HEK293 (cell line): ENCODE data around the gene IRS1.

Experiments used
- ATF2 ChIP-seq: fragments of 450-650 bp; formaldehyde crosslinking; IDR thresholded peaks from 2 replicates; pipeline ENCODE4 v1.5.1; 2016; ENCODE audit warnings: missing biosample characterization, missing genetic modification characterization, low read depth
- OVOL3 ChIP-seq: fragments of 450-650 bp; formaldehyde crosslinking; IDR thresholded peaks from 2 replicates; pipeline ENCODE4 v1.5.1; 2016; ENCODE audit warnings: missing biosample characterization, missing genetic modification characterization
- REST ChIP-seq: fragments of 450-650 bp; formaldehyde crosslinking; IDR thresholded peaks from 2 replicates; pipeline ENCODE4 v1.5.1; 2016; ENCODE audit warnings: missing biosample characterization, missing genetic modification characterization
- SETDB1 ChIP-seq: IDR thresholded peaks from one replicate; pipeline ENCODE4 v1.6.1; 2017; ENCODE audit warnings: mild to moderate bottlenecking, low read length, moderate library complexity, mixed read lengths; ENCODE audit not compliant: insufficient read length
- SP2 ChIP-seq: fragments of 450-650 bp; formaldehyde crosslinking; IDR thresholded peaks from 2 replicates; pipeline ENCODE4 v1.5.1; 2016; ENCODE audit warnings: missing biosample characterization, missing genetic modification characterization
- YY1 ChIP-seq: fragments of 450-650 bp; formaldehyde crosslinking; IDR thresholded peaks from 2 replicates; pipeline ENCODE4 v1.5.1; 2018; ENCODE audit warnings: missing biosample characterization, missing genetic modification characterization
- ZIC2 ChIP-seq: fragments of 450-650 bp; formaldehyde crosslinking; IDR thresholded peaks from 2 replicates; pipeline ENCODE4 v1.5.1; 2016; ENCODE audit warnings: missing biosample characterization, missing genetic modification characterization
- ZNF211 ChIP-seq: fragments of 450-650 bp; formaldehyde crosslinking; IDR thresholded peaks from 2 replicates; pipeline ENCODE4 v1.5.1; 2016; ENCODE audit warnings: low read depth, missing biosample characterization, missing genetic modification characterization
- ZNF398 ChIP-seq: fragments of 450-650 bp; formaldehyde crosslinking; IDR thresholded peaks from 2 replicates; pipeline ENCODE4 v1.5.1; 2017; ENCODE audit warnings: missing biosample characterization, missing genetic modification characterization
- ZNF555 ChIP-seq: fragments of 450-650 bp; formaldehyde crosslinking; conservative IDR thresholded peaks from 2 replicates; pipeline ENCODE4 v1.5.1; 2017; ENCODE audit warnings: missing biosample characterization, mild to moderate bottlenecking, missing genetic modification characterization, inconsistent platforms
- ZNF785 ChIP-seq: fragments of 450-650 bp; formaldehyde crosslinking; IDR thresholded peaks from 2 replicates; pipeline ENCODE4 v1.5.1; 2016; ENCODE audit warnings: missing biosample characterization, missing genetic modification characterization
- TF ChIP-seq, protein P1 (sequence below): fragments of 450-650 bp; formaldehyde crosslinking; IDR thresholded peaks from 2 replicates; pipeline ENCODE4 v1.5.1; 2016; ENCODE audit warnings: missing biosample characterization, missing genetic modification characterization
- TF ChIP-seq, protein P2 (sequence below): fragments of 450-650 bp; formaldehyde crosslinking; IDR thresholded peaks from 2 replicates; pipeline ENCODE4 v1.5.1; 2016; ENCODE audit warnings: missing biosample characterization, missing genetic modification characterization, borderline replicate concordance

GRCh38 chr2:226813148-226813701 lies 13.6 kb upstream of the IRS1 start:
- no peak for TF ChIP-seq ZNF211 (tag by site-specific recombination)
- TF ChIP-seq, protein P1, sequence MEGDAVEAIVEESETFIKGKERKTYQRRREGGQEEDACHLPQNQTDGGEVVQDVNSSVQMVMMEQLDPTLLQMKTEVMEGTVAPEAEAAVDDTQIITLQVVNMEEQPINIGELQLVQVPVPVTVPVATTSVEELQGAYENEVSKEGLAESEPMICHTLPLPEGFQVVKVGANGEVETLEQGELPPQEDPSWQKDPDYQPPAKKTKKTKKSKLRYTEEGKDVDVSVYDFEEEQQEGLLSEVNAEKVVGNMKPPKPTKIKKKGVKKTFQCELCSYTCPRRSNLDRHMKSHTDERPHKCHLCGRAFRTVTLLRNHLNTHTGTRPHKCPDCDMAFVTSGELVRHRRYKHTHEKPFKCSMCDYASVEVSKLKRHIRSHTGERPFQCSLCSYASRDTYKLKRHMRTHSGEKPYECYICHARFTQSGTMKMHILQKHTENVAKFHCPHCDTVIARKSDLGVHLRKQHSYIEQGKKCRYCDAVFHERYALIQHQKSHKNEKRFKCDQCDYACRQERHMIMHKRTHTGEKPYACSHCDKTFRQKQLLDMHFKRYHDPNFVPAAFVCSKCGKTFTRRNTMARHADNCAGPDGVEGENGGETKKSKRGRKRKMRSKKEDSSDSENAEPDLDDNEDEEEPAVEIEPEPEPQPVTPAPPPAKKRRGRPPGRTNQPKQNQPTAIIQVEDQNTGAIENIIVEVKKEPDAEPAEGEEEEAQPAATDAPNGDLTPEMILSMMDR (tag by site-specific recombination): 0 out of 2 replicates have a peak, but pooled peaks have one; percentile 33
- TF ChIP-seq ZNF398 (tag by site-specific recombination): no peak
- no peak for TF ChIP-seq REST (tag by site-specific recombination)
- TF ChIP-seq SP2 (tag by site-specific recombination): no peak
- TF ChIP-seq OVOL3 (tag by site-specific recombination): no peak
- no peak for TF ChIP-seq SETDB1
- no peak for TF ChIP-seq YY1
- TF ChIP-seq, protein P2, sequence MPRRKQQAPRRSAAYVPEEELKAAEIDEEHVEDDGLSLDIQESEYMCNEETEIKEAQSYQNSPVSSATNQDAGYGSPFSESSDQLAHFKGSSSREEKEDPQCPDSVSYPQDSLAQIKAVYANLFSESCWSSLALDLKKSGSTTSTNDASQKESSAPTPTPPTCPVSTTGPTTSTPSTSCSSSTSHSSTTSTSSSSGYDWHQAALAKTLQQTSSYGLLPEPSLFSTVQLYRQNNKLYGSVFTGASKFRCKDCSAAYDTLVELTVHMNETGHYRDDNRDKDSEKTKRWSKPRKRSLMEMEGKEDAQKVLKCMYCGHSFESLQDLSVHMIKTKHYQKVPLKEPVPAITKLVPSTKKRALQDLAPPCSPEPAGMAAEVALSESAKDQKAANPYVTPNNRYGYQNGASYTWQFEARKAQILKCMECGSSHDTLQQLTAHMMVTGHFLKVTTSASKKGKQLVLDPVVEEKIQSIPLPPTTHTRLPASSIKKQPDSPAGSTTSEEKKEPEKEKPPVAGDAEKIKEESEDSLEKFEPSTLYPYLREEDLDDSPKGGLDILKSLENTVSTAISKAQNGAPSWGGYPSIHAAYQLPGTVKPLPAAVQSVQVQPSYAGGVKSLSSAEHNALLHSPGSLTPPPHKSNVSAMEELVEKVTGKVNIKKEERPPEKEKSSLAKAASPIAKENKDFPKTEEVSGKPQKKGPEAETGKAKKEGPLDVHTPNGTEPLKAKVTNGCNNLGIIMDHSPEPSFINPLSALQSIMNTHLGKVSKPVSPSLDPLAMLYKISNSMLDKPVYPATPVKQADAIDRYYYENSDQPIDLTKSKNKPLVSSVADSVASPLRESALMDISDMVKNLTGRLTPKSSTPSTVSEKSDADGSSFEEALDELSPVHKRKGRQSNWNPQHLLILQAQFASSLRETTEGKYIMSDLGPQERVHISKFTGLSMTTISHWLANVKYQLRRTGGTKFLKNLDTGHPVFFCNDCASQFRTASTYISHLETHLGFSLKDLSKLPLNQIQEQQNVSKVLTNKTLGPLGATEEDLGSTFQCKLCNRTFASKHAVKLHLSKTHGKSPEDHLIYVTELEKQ: no peak
- TF ChIP-seq ZNF555 (tag by site-specific recombination): no peak
- TF ChIP-seq ZNF785: no peak
- TF ChIP-seq ZIC2: no peak
- no peak for TF ChIP-seq ATF2
